GM23338 (cell line): Measurements from ENCODE around the gene TSLP. TPM values are rescaled to one million over a fixed set of nuclear protein-coding genes. Genes with fewer than 3 reads are reported as not detected.

Experiments
- ATAC-seq: fragments of 200-7000 bp; cut with Tn5 transposase; 3 replicates; pipeline ENCODE4 v1.9.1; 2020
- DNase-seq: peaks from one replicate; pipeline ENCODE4 v3.0.0-alpha.2; 2015; ENCODE audit warnings: low spot score
- H2AFZ ChIP-seq: fragments of 200-600 bp; sonication (generic); 2 replicates; pipeline ENCODE4 v1.8.0; 2016; ENCODE audit warnings: antibody characterized with exemption, mild to moderate bottlenecking, moderate library complexity
- H3F3A ChIP-seq: fragments of 200-600 bp; sonication (generic); replicated peaks from 2 replicates; pipeline ENCODE4 v1.8.0; 2017; ENCODE audit warnings: antibody characterized with exemption, mixed run types, low read depth
- H3K27ac ChIP-seq: fragments of 200-600 bp; sonication (generic); 2 replicates; pipeline ENCODE4 v1.6.1; 2016; ENCODE audit warnings: low read depth
- H3K27me3 ChIP-seq: fragments of 200-600 bp; sonication (generic); 2 replicates; pipeline ENCODE4 v1.8.0; 2016; ENCODE audit warnings: mild to moderate bottlenecking, mixed run types, moderate library complexity; ENCODE audit not compliant: insufficient read depth
- H3K36me3 ChIP-seq: fragments of 200-600 bp; sonication (generic); 2 replicates; pipeline ENCODE4 v1.8.0; 2016; ENCODE audit warnings: mild to moderate bottlenecking; ENCODE audit not compliant: insufficient read depth
- H3K4me1 ChIP-seq: fragments of 200-600 bp; sonication (generic); 2 replicates; pipeline ENCODE4 v1.8.0; 2016; ENCODE audit warnings: mild to moderate bottlenecking, moderate library complexity; ENCODE audit not compliant: insufficient read depth
- H3K4me2 ChIP-seq: fragments of 200-600 bp; sonication (generic); 2 replicates; pipeline ENCODE4 v1.7.1; 2017; ENCODE audit warnings: mixed run types
- H3K4me3 ChIP-seq: fragments of 200-600 bp; sonication (generic); 2 replicates; pipeline ENCODE4 v1.6.1; 2016; ENCODE audit warnings: mixed run types
- H3K79me2 ChIP-seq: fragments of 200-600 bp; sonication (generic); replicated peaks from 2 replicates; pipeline ENCODE4 v1.8.0; 2017; ENCODE audit warnings: mild to moderate bottlenecking; ENCODE audit not compliant: insufficient read depth
- H3K9me2 ChIP-seq: fragments of 200-600 bp; sonication (generic); 2 replicates; pipeline ENCODE4 v1.8.0; 2017; ENCODE audit not compliant: insufficient read depth
- H4K20me1 ChIP-seq: fragments of 200-600 bp; sonication (generic); replicated peaks from 2 replicates; pipeline ENCODE4 v1.8.0; 2017; ENCODE audit warnings: mild to moderate bottlenecking; ENCODE audit not compliant: insufficient read depth
- H3K27ac Mint-ChIP-seq: 2 replicates; pipeline ENCODE4 v1.8.0; 2020; ENCODE audit warnings: inconsistent platforms, mild to moderate bottlenecking, moderate library complexity, mixed read lengths
- H3K27me3 Mint-ChIP-seq: 3 replicates; pipeline ENCODE4 v1.8.0; 2022; ENCODE audit warnings: low read depth, mild to moderate bottlenecking, moderate library complexity, mixed read lengths, inconsistent platforms; ENCODE audit not compliant: insufficient read depth, poor library complexity
- H3K36me3 Mint-ChIP-seq: 3 replicates; pipeline ENCODE4 v1.8.0; 2021; ENCODE audit warnings: low read depth, mild to moderate bottlenecking, inconsistent platforms, moderate library complexity, mixed read lengths
- H3K4me1 Mint-ChIP-seq: 3 replicates; pipeline ENCODE4 v1.8.0; 2020; ENCODE audit warnings: mild to moderate bottlenecking, inconsistent platforms, mixed read lengths
- H3K4me3 Mint-ChIP-seq: 3 replicates; pipeline ENCODE4 v1.8.0; 2021; ENCODE audit warnings: moderate library complexity, mild to moderate bottlenecking, inconsistent platforms, mixed read lengths
- H3K9me3 Mint-ChIP-seq: 3 replicates; pipeline ENCODE4 v1.8.0; 2020; ENCODE audit warnings: moderate library complexity, mild to moderate bottlenecking, inconsistent platforms, mixed read lengths
- CREB1 ChIP-seq: fragments of 250-450 bp; sonication (Bioruptor Pico); IDR thresholded peaks from 2 replicates; pipeline ENCODE4 v1.5.0; 2020; ENCODE audit warnings: low read depth, mild to moderate bottlenecking, moderate library complexity
- CTCF ChIP-seq, 2 experiments: fragments of 200-600 bp in 1 of 2; sonication (generic) in 1 of 2; conservative IDR thresholded peaks; 2 replicates each; pipeline versions ENCODE4 v1.5.1 to v1.6.1; 2016 to 2017; ENCODE audit warnings: antibody characterized with exemption in 2 of 2, low read depth in 2 of 2, mild to moderate bottlenecking in 2 of 2, moderate library complexity in 1 of 2
- ETS1 ChIP-seq: IDR thresholded peaks from 2 replicates; pipeline ENCODE4 v1.6.1; 2016; ENCODE audit warnings: antibody characterized with exemption
- EZH2 ChIP-seq: fragments of 200-600 bp; sonication (generic); IDR thresholded peaks from one replicate; pipeline ENCODE4 v1.8.0; 2017; ENCODE audit warnings: antibody characterized with exemption, mild to moderate bottlenecking, low read depth; ENCODE audit not compliant: unreplicated experiment
- EZH2phosphoT487 ChIP-seq: fragments of 200-600 bp; sonication (generic); IDR thresholded peaks from one replicate; pipeline ENCODE4 v1.8.1; 2018; ENCODE audit warnings: antibody characterized with exemption; ENCODE audit not compliant: unreplicated experiment
- JUNB ChIP-seq: IDR thresholded peaks from one replicate; pipeline ENCODE4 v1.6.1; 2016; ENCODE audit warnings: antibody characterized with exemption; ENCODE audit not compliant: unreplicated experiment
- STAT1 ChIP-seq: IDR thresholded peaks from one replicate; pipeline ENCODE4 v1.6.1; 2016; ENCODE audit warnings: antibody characterized with exemption; ENCODE audit not compliant: unreplicated experiment
- ZNF114 ChIP-seq: fragments of 250-450 bp; sonication (Bioruptor Pico); IDR thresholded peaks from 2 replicates; pipeline ENCODE4 v1.5.0; 2020; ENCODE audit warnings: mild to moderate bottlenecking, moderate library complexity
- polyA plus RNA-seq: library from polyadenylated mRNA; unstranded; fragments of >200 nt; fragmentation: Nextera tagmentation; extraction: Ambion mirVana; gene quantifications from 2 replicates; pipeline ENCODE4 v1.2.1, GENCODE V29; 2016
- total RNA-seq: library from RNA; depleted of rRNA; stranded (reverse); fragments of >200 nt; shearing (Covaris generic); gene quantifications from 2 replicates; pipeline ENCODE4 v1.2.3, GENCODE V29; 2014

Gene TSLP
- total and polyA plus RNA-seq, 2 experiments from 2014 or later = 0.35 to 1.5 TPM

GRCh38 chr5:111063709-111064322 lies 7.7 kb upstream of the TSLP start:
- Histone ChIP-seq H3K36me3 (no peaks in the 10 kb centered on the region), H3F3A (no peaks in the 10 kb centered on the region), H3K4me3 (no peak overlapping the region), H3K27ac (no peak overlapping the region), H3K4me2 (no peak overlapping the region), H3K4me1 (0 out of 2 replicates have a peak, but pooled peaks cover 4% of the 10 kb centered on the region), H3K79me2 (no peaks in the 10 kb centered on the region), H3K9me2 (no peaks in the 10 kb centered on the region), H2AFZ (no peak overlapping the region), H3K27me3 (peaks cover 10% of the 10 kb centered on the region), H4K20me1 (no peaks in the 10 kb centered on the region)
- TF ChIP-seq EZH2 (no peak), CTCF (conservative IDR thresholded peaks at IDR 0.05; ENCODE audit: low read depth in 2 of 2) (peak; percentile 21 to 42; a peak in 3 of 4 replicates)
- Mint-ChIP-seq H3K9me3 (no peaks in the 10 kb centered on the region), H3K36me3 (no peaks in the 10 kb centered on the region), H3K27ac (no peak overlapping the region), H3K27me3 (peaks cover 7% of the 10 kb centered on the region), H3K4me3 (no peak overlapping the region), H3K4me1 (no peaks in the 10 kb centered on the region)
- ATAC-seq (no peak), DNase-seq (no peak)

GRCh38 chr5:111066261-111066938 lies 5.1 kb upstream of the TSLP start:
- H3K9me2 ChIP-seq = no peaks in the 10 kb centered on the region
- DNase-seq = no peak
- H3K4me3 ChIP-seq = no peak overlapping the region
- peaks cover 4% of the 10 kb centered on the region; the same call in 2 of the 3 replicates for H3K4me1 Mint-ChIP-seq
- H3K4me2 ChIP-seq = no peak overlapping the region
- no peak overlapping the region for H3K27ac Mint-ChIP-seq
- peak overlapping the region; percentile 48; the same call in 1 of the 2 replicates for H2AFZ ChIP-seq
- H3K36me3 Mint-ChIP-seq = no peaks in the 10 kb centered on the region
- no peaks in the 10 kb centered on the region for H3K79me2 ChIP-seq
- no peaks in the 10 kb centered on the region for H3K9me3 Mint-ChIP-seq
- H4K20me1 ChIP-seq = no peaks in the 10 kb centered on the region
- H3K4me3 Mint-ChIP-seq = no peak overlapping the region
- no peaks in the 10 kb centered on the region for H3F3A ChIP-seq
- H3K27me3 ChIP-seq = peaks cover 36% of the 10 kb centered on the region
- H3K4me1 ChIP-seq = peaks cover 10% of the 10 kb centered on the region; the same call in 1 of the 2 replicates
- no peak overlapping the region for H3K27ac ChIP-seq
- ATAC-seq = no peak
- no peak for TF ChIP-seq ZNF114 (CRISPR knock-in tag)
- TF ChIP-seq EZH2phosphoT487 = no peak
- peak; percentile 82 for TF ChIP-seq CREB1 (CRISPR knock-in tag)
- H3K27me3 Mint-ChIP-seq = peaks cover 28% of the 10 kb centered on the region
- H3K36me3 ChIP-seq = no peaks in the 10 kb centered on the region

DNA sequence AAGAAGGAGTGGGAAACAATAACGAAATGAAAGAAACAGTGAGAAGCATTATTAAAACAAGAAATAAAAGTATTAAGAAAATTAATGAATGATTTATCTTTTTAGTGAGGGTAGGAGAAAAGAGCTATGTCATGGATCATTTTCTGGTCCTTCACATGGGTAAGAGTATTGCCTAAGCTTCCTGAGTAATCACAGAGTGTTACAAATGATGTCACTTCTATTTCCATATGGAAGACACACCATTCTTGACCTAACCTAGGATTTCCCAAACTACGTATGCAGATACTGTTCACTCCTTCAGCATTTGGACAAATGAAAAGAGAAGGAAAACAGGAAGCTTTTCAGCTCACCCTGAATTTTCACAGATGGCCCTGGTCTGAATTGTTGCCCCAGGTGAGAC lies 3.3 kb upstream of the TSLP start:
- no peak overlapping the region for H3K4me3 Mint-ChIP-seq
- no peak overlapping the region for H3K27ac Mint-ChIP-seq
- Histone ChIP-seq H2AFZ (no peak overlapping the region), H3K4me1 (peaks cover 14% of the 10 kb centered on the region; the same call in 1 of the 2 replicates), H3K27ac (no peak overlapping the region), H3K4me3 (no peak overlapping the region), H3K79me2 (no peaks in the 10 kb centered on the region), H4K20me1 (no peaks in the 10 kb centered on the region), H3K36me3 (no peaks in the 10 kb centered on the region), H3K27me3 (peaks cover 54% of the 10 kb centered on the region), H3K4me2 (no peak overlapping the region), H3K9me2 (no peaks in the 10 kb centered on the region), H3F3A (no peaks in the 10 kb centered on the region)
- H3K4me1 Mint-ChIP-seq = peaks cover 4% of the 10 kb centered on the region; the same call in 2 of the 3 replicates
- peaks cover 46% of the 10 kb centered on the region for H3K27me3 Mint-ChIP-seq
- no peaks in the 10 kb centered on the region for H3K9me3 Mint-ChIP-seq
- DNase-seq (no peak), ATAC-seq (no peak)
- H3K36me3 Mint-ChIP-seq = no peaks in the 10 kb centered on the region
- no peak for TF ChIP-seq JUNB
- TF ChIP-seq STAT1 = no peak
- no peak for TF ChIP-seq ZNF114 (CRISPR knock-in tag)
- TF ChIP-seq EZH2 = no peak
- no peak for TF ChIP-seq ETS1
